Aorta (tissue), 5 donors: ENCODE measurements around the gene TRPV4. TPM values are rescaled to one million over a fixed set of nuclear protein-coding genes. Genes with fewer than 3 reads are reported as not detected.
A peak's percentile ranks its signal among the peaks of the same experiment; 100 is the strongest.

Source experiments
- ATAC-seq: fragments of 200-7000 bp; cut with Tn5 transposase; one replicate; pipeline ENCODE4 v1.9.1; 2022; ENCODE audit warnings: moderate library complexity; ENCODE audit not compliant: low FRiP score
- DNase-seq, 2 donors: peaks; one replicate each; pipeline ENCODE4 v3.0.0-alpha.2; 2020
- H3K27ac ChIP-seq, 2 donors: one replicate each; pipeline ENCODE4 v1.5.1; 2013; ENCODE audit warnings: low read length in 2 of 2, mild to moderate bottlenecking in 2 of 2, moderate library complexity in 2 of 2, control low read depth in 1 of 2, inconsistent platforms in 1 of 2, low read depth in 1 of 2
- H3K27me3 ChIP-seq, 2 donors: one replicate each; pipeline ENCODE4 v1.6.1; 2013; ENCODE audit warnings: control low read depth in 1 of 2, low read length in 1 of 2, mild to moderate bottlenecking in 1 of 2, moderate library complexity in 1 of 2; ENCODE audit not compliant: insufficient read depth in 2 of 2, control insufficient read depth in 1 of 2
- H3K36me3 ChIP-seq, 2 donors: one replicate each; pipeline ENCODE4 v1.6.1; 2013; ENCODE audit warnings: control low read depth in 1 of 2, low read length in 1 of 2, mild to moderate bottlenecking in 1 of 2; ENCODE audit not compliant: insufficient read depth in 2 of 2, control insufficient read depth in 1 of 2
- H3K4me1 ChIP-seq, 2 donors: one replicate each; pipeline ENCODE4 v1.6.1; 2013; ENCODE audit warnings: low read length in 2 of 2, control low read depth in 1 of 2, mild to moderate bottlenecking in 1 of 2, moderate library complexity in 1 of 2; ENCODE audit not compliant: insufficient read depth in 2 of 2, control insufficient read depth in 1 of 2
- H3K4me3 ChIP-seq, 2 donors: one replicate each; pipeline ENCODE4 v1.5.1; 2013; ENCODE audit warnings: low read length in 2 of 2, control low read depth in 1 of 2, mild to moderate bottlenecking in 1 of 2
- H3K9me3 ChIP-seq: one replicate; pipeline ENCODE4 v1.6.1; 2013; ENCODE audit warnings: mild to moderate bottlenecking, low read length; ENCODE audit not compliant: control insufficient read depth
- WGBS, 2 donors: extraction: QIAGEN DNeasy Blood & Tissue Kit; methylation state at CpG; one replicate each; pipeline ENCODE4 v1.1.7; 2013; 5-methylcytosine and 5-hydroxymethylcytosine counted together
- intact Hi-C, 2 donors: fragments of 100-400 bp; cut with DNase I; formaldehyde crosslinking; loops; one replicate each; pipeline versions ENCODE4 v1.14.2 to v1.15.0; 2022
- long read RNA-seq, 2 donors: library from polyadenylated mRNA; unstranded; transcript quantifications; one replicate each; pipeline ENCODE4 v2.0.0, GENCODE V29; 2020 to 2021
- polyA plus RNA-seq, 2 donors: library from polyadenylated mRNA; stranded (reverse); fragments of 200-250 nt; gene quantifications; one replicate each; pipeline ENCODE4 v1.2.3, GENCODE V29; 2013
- total RNA-seq, 2 donors: library from RNA; stranded (reverse); fragmentation: NEBNext Ultra II Directional; extraction: Animal tissue kit (Norgen Biotek cat#: 25700); gene quantifications; one replicate each; pipeline ENCODE4 v1.2.1, GENCODE V29; 2021
- donor health status: healthy with polysubstance abuse.
- donor health status: Bipolar disorder and iron deficiency.
- donor health status: DM: no; HTN: no; CAD: no.
- donor health status: DM: no; HTN: no; CAD: no.
- donor health status: DM: yes; HTN: yes; CAD: no.

Gene TRPV4
- total RNA-seq: 1 to 10 TPM; 2.5 to 3.9 TPM
- 1 to 10 TPM in 1 of 2 donors, under 1 TPM in 1; 0.08 to 1.3 TPM for polyA plus RNA-seq
- long read RNA-seq, donor 1, partial matches to known transcripts: 4 of 5 reads
- long read RNA-seq, donor 1, other reads (novel, unspliced or antisense): 1 of 5 reads
- long read RNA-seq, donor 2, partial matches to known transcripts: 1 of 1 reads
- long read RNA-seq, donor 2, other reads (novel, unspliced or antisense): 0 of 1 reads

DNA sequence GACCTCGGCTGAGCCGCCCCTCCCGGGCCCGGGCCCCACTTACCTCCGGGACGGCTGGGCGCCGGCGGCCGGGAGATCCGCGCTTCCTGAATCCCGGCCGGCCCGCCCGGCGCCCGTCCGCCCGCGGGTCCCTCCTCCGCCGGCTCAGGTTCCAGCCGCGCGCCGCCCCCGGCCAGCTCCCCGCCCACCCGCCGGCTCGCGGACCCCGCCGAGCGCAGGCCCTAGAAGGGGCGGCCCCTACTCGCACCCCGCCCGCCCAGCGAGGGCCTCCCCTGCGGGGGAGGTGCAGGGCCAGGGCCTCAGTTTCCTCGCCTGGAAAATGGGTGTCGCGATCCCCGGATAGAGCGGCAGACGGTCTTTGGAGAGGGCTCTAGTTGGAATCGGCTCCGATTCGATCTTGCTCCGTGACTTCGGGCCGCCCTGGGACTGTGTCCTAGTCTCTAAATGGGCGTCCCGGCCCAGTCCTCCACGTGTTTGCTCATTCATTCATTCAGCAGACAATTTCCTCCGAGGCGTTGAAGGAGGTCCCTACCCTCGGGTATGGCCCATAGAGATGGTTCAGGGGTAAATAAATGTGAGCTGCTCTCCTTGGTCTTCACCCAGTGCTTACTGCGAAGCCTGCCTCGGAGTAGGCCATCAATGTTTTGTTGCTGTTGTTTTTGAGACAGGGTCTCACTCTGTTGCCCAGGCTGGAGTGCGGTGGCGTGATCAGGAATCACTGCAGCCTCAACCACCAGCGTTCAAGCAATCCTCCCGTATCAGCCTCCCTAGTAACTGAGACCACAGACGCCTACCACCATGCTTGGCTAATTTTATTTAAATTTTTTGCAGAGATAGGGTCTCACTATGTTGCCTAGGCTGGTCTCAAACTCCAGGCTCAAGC is at the start of gene TRPV4:
TRPV4 (minus strand) TSS at position 92 of the 883 bp plus-strand sequence. CDS start 18,602 bp downstream, outside the sequence.
- Histone ChIP-seq H3K27me3 (no peaks in the 10 kb centered on the region), H3K4me1 (no peaks in the 10 kb centered on the region), H3K36me3 (no peaks in the 10 kb centered on the region), H3K4me3 (peak within 1 kb of the TSS; percentile 15 to 32), H3K27ac (no peak within 1 kb of the TSS), H3K9me3 (no peaks in the 10 kb centered on the region)
- intact Hi-C loops: no loop called here
- 16 to 30% methylated on average over 36 to 67 of the region's 67 CpGs for WGBS, 2 donors
- no peak for ATAC-seq
- DNase-seq: no peak

DNA sequence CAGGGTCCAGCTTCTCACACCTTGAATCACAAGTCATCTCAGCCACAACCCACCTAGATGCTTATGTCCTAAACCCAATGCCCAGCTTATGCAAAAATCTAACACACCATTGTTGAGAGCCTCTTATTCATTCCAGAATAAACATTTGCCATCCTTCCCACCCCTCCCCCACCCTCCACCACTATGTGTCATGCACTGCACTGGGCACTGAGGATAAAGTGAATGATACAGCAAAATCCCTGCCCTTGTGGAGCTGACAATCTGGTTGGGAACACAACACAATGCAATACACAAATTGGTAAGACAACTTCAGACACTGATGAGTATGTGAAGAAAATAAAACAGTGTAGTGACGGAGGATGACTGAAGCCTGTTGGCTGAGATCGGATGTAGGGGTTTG is 48.6 kb upstream of the TRPV4 start:
- WGBS, 2 donors: 82 to 85% methylated on average over 2 of the region's 2 CpGs
- Histone ChIP-seq H3K27ac (no peak overlapping the region), H3K27me3 (no peaks in the 10 kb centered on the region), H3K4me3 (no peak overlapping the region), H3K9me3 (no peaks in the 10 kb centered on the region), H3K4me1 (peaks cover 0 to 4% of the 10 kb centered on the region in 2 donors), H3K36me3 (no peaks in the 10 kb centered on the region)
- DNase-seq (no peak), ATAC-seq (no peak)
- intact Hi-C loops: no loop called here

DNA sequence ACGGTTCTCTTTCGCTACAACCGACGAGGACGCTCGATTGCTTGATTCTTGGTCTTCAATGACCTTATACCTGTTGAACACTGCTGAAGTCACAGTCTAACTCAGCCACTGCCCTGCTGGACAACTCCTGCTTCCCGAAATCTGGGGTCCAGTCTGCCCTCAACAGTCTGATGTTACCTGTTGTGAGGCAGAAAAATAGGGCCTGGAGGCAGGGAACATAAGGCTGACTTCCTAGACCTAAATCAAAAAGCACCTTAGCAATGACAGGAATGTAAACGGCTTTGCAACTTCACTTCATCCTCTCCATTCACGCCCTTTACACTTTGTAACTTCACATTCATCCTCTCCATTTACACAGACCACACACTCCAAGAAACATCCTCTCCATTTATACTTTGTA is 47.7 kb upstream of the TRPV4 start:
- peaks cover 0 to 4% of the 10 kb centered on the region in 2 donors for H3K4me1 ChIP-seq
- no peaks in the 10 kb centered on the region for H3K9me3 ChIP-seq
- peak overlapping the region; percentile 53 to 56 for H3K4me3 ChIP-seq
- no peak for DNase-seq
- no peaks in the 10 kb centered on the region for H3K27me3 ChIP-seq
- H3K36me3 ChIP-seq: no peaks in the 10 kb centered on the region
- intact Hi-C loops: loop anchor here (1.0 kb wide), 2 partner anchors 74 to 76 kb away; no protein-coding TSS in a partner anchor
- WGBS, 2 donors: 6 to 7% methylated on average over 9 of the region's 9 CpGs
- ATAC-seq: no peak
- H3K27ac ChIP-seq: no peak overlapping the region

DNA sequence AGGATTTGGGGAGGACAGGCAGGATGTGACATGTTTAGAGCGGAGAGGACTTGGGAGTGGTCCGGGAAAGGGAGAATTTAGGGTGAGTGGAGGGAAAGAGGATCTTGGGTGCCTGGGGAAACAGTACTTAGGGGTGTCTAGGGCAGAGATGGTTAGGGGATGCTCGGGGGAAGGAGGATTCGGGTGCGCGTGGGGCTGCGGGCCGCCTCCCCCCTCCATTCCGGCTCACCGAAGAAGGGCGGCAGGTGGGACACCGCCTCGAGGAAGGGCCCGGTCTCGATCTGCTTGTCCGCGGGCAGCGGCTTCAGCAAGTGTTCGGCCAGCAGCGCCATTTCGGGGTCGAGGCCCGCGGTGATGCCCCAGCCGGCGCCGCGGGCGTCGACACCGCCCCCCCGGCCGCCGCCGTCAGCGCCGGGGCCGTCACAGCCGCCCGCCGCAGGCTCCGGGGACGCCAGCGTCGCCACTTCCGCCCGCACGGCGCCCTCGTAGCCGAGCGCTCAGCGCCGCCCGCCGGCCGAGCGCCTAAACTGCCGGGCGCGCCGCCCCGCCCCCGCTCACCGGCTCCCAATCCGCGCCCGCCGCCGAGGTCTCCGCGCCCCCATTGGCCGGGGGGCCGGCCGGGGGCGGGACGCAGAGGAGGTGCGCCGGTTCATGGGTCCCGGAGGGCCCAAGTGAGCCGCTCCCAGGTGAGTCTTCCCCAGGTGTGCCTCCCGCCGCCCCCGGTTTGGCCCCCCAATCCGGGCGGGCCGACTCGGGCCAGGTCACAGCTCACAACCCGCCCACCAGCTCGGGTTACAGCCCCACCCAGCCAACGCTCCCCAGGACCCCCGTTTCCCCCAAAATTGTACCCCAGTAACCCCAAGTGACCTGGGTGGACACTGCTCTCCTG is 47.1 kb upstream of the TRPV4 start, which contains the start of gene GLTP:
GLTP (minus strand) TSS at position 499 of the 889 bp plus-strand sequence; CDS start at position 332, 167 bp downstream.
- Histone ChIP-seq H3K27ac (peak within 1 kb of the TSS in 1 of 2 donors; percentile 15), H3K4me1 (peaks cover 0 to 4% of the 10 kb centered on the region in 2 donors), H3K9me3 (no peaks in the 10 kb centered on the region), H3K27me3 (no peaks in the 10 kb centered on the region), H3K4me3 (peak within 1 kb of the TSS; percentile 69 to 92), H3K36me3 (no peaks in the 10 kb centered on the region)
- ATAC-seq (peak; percentile 97), DNase-seq (peak; percentile 90 to 94)
- intact Hi-C loops: loop anchor here (1.0 kb wide), 2 partner anchors 73 to 75 kb away; no protein-coding TSS in a partner anchor
- 0 to 1% methylated on average over 50 to 92 of the region's 92 CpGs for WGBS, 2 donors

DNA sequence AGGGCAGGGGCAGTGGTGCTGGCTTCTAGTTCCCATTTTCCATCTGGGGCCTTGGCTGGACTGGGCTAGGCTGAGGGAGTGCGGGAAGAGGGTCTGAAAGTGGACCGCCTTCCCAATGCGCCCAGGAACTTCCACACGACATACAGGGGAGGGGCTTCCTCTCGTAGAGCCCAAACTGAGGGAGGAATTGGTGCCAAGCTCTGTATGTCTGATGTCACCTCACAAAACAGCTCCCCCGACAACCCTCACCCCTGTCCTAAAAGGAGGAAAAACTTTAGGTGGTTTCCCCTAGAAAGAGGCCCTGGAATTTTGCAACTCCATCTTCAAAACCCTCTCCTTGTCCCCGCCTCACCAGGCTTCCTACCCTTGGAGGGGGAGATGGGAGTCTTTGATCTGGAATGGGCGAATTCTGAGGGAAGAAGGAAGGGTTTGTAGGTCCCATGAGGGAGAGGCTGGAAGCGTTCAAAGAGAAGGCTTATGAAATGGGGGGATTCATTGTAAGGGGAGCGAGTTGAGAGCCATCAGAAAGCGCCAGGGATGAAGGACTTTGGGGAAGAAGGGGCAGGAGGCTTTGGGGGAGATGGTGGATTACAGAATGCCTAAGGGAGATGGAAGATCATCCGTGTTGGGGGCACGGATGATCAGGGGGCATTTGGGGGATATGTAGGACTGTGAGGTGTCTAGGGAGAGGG is 46.3 kb upstream of the TRPV4 start:
- H3K36me3 ChIP-seq: no peaks in the 10 kb centered on the region
- H3K27ac ChIP-seq: peak overlapping the region in 1 of 2 donors; percentile 15
- intact Hi-C loops: loop anchor here (1.0 to 10.0 kb wide), 3 partner anchors 72 to 285 kb away; no protein-coding TSS in a partner anchor
- DNase-seq (peak in 1 of 2 donors; percentile 53), ATAC-seq (no peak)
- peaks cover 0 to 4% of the 10 kb centered on the region in 2 donors for H3K4me1 ChIP-seq
- H3K4me3 ChIP-seq: peak overlapping the region; percentile 69 to 92
- no peaks in the 10 kb centered on the region for H3K27me3 ChIP-seq
- H3K9me3 ChIP-seq: no peaks in the 10 kb centered on the region
- WGBS, 2 donors: 1 to 2% methylated on average over 13 of the region's 13 CpGs

DNA sequence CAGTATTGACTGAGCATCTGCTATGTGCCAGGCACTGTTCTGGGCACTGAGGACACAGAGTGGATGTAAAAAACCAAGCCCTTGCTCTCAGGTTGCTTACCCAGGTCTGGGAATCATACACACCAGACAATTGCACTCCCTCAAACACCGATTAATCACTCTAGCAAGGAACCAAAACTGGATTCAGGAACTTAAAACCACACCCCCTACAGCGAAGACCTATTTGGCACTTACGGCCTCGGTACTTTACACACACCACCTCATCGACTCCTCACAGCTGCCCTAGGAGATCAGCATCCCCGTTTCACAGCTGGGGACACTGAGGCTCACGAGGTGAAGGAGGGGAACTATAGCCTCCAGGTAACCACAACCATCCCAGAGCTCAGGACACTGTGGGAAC is 45.6 kb upstream of the TRPV4 start:
- WGBS, 2 donors: 66 to 67% methylated on average over 7 of the region's 7 CpGs
- H3K27ac ChIP-seq: no peak overlapping the region
- no peak for DNase-seq

DNA sequence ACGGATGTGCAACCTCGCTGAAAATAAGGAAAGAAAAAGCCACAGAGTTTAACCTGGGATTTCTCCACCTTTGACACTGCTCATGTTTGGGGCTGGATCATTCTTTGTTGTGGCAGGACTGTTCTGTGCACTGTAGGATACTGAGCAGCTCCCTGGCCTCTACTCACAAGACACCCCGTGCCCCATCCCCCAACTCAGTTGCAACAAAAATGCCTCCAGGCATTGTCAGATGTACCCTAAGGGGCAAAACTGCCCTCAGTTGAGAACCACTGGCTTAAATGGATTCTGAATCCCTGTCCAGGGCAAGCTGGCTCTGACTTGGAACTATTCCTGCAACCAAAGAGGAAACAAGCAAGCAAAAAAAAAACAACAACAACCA is 45.0 kb upstream of the TRPV4 start:
- Histone ChIP-seq H3K9me3 (no peaks in the 10 kb centered on the region), H3K4me3 (no peak overlapping the region), H3K4me1 (peaks cover 0 to 4% of the 10 kb centered on the region in 2 donors), H3K27ac (no peak overlapping the region), H3K36me3 (no peaks in the 10 kb centered on the region), H3K27me3 (no peaks in the 10 kb centered on the region)
- 83 to 91% methylated on average over 3 of the region's 3 CpGs for WGBS, 2 donors
- no peak for DNase-seq
- intact Hi-C loops: loop anchor here (10.0 kb wide), 1 partner anchor 283 kb away; no protein-coding TSS in a partner anchor
- ATAC-seq: no peak

More for the DNA sequence above, 45.6 kb upstream of the TRPV4 start:
- H3K4me3 ChIP-seq: peak overlapping the region in 1 of 2 donors; percentile 92
- H3K9me3 ChIP-seq: no peaks in the 10 kb centered on the region
- intact Hi-C loops: loop anchor here (10.0 kb wide), 1 partner anchor 284 kb away; no protein-coding TSS in a partner anchor
- no peak for ATAC-seq
- H3K36me3 ChIP-seq: no peaks in the 10 kb centered on the region
- H3K4me1 ChIP-seq: peaks cover 0 to 4% of the 10 kb centered on the region in 2 donors
- H3K27me3 ChIP-seq: no peaks in the 10 kb centered on the region
